GM20000 (cell line): ENCODE results near the gene AR.

Experiments used
- DNase-seq: peaks from one replicate; pipeline ENCODE4 v3.0.0; 2012; ENCODE audit warnings: low spot score
- TF ChIP-seq, protein P1 (sequence below): IDR thresholded peaks from 2 replicates; pipeline ENCODE4 v1.5.1; 2012; ENCODE audit warnings: mild to moderate bottlenecking, control low read depth; ENCODE audit errors: extremely low read depth, missing control alignments

Gene AR

DNA sequence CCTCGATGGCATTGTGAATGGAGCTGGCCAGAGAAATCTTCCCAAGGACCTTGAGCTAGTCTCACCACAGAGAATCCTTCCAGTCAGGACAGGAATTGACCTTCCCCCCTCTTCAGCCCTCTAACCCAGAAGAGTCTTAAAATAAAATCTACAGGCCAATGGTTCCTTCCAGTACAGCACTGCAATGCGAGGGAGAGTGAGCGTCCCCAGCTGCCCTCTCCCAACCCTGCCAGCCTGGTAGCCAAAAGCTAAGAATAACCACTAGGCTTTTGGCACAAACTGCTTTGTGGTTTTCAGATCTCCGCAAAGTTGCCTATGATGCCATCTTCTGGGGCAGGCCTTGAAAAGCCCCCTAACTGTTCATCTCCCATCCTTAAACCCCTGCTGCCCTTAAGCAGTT is 175.1 kb downstream of the AR start:
- TF ChIP-seq, protein P1, sequence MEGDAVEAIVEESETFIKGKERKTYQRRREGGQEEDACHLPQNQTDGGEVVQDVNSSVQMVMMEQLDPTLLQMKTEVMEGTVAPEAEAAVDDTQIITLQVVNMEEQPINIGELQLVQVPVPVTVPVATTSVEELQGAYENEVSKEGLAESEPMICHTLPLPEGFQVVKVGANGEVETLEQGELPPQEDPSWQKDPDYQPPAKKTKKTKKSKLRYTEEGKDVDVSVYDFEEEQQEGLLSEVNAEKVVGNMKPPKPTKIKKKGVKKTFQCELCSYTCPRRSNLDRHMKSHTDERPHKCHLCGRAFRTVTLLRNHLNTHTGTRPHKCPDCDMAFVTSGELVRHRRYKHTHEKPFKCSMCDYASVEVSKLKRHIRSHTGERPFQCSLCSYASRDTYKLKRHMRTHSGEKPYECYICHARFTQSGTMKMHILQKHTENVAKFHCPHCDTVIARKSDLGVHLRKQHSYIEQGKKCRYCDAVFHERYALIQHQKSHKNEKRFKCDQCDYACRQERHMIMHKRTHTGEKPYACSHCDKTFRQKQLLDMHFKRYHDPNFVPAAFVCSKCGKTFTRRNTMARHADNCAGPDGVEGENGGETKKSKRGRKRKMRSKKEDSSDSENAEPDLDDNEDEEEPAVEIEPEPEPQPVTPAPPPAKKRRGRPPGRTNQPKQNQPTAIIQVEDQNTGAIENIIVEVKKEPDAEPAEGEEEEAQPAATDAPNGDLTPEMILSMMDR, result no peak
- DNase-seq, result no peak

DNA sequence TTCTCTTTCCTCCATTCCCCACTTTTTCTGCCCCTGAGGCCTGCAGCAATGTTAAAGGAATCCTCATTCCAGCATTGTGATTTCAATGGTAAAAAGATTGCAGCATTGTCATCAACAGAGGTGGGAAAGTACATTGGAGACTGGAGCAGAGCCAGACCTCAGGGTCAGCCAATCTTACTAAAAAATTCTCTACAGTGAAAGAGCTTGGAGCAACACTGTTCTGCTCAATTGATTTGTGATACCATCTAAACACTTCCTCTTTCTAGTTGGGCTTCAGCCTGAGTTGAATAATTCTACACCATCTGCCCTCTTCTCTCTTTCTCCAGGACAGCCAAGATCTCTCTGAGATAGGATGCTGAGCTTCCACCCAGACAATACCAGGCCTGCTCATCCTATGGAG is 176.5 kb downstream of the AR start:
- TF ChIP-seq, protein P1, result no peak
- DNase-seq, result no peak

DNA sequence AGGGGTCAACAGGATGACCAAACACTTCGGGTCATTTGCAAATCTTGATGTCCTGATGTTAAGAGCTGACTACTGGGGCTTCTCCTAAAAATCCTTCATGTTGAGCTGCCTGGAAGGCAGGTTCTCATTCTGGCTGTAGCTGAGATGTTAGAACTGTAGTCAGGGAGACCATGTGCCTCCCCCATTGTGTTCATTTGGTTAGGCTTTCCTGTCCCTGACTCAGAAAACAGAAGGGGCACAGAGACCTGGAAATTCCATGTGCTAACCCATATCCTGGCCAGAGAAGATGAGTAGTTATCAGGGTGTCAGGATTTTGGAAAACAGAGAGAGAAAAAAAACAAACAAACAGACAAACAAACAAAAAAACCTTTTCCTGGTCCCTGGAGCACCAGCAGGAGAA is 177.5 kb downstream of the AR start:
- TF ChIP-seq, protein P1, result no peak
- DNase-seq, result no peak

DNA sequence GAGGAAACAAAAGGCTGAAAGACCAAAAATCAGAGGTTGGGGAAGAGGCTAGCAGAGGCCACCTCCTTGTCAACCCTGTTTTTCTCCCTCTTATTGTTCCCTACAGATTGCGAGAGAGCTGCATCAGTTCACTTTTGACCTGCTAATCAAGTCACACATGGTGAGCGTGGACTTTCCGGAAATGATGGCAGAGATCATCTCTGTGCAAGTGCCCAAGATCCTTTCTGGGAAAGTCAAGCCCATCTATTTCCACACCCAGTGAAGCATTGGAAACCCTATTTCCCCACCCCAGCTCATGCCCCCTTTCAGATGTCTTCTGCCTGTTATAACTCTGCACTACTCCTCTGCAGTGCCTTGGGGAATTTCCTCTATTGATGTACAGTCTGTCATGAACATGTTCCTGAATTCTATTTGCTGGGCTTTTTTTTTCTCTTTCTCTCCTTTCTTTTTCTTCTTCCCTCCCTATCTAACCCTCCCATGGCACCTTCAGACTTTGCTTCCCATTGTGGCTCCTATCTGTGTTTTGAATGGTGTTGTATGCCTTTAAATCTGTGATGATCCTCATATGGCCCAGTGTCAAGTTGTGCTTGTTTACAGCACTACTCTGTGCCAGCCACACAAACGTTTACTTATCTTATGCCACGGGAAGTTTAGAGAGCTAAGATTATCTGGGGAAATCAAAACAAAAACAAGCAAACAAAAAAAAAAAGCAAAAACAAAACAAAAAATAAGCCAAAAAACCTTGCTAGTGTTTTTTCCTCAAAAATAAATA is 179.9 kb downstream of the AR start:
- TF ChIP-seq, protein P1, result no peak
- DNase-seq, result no peak

DNA sequence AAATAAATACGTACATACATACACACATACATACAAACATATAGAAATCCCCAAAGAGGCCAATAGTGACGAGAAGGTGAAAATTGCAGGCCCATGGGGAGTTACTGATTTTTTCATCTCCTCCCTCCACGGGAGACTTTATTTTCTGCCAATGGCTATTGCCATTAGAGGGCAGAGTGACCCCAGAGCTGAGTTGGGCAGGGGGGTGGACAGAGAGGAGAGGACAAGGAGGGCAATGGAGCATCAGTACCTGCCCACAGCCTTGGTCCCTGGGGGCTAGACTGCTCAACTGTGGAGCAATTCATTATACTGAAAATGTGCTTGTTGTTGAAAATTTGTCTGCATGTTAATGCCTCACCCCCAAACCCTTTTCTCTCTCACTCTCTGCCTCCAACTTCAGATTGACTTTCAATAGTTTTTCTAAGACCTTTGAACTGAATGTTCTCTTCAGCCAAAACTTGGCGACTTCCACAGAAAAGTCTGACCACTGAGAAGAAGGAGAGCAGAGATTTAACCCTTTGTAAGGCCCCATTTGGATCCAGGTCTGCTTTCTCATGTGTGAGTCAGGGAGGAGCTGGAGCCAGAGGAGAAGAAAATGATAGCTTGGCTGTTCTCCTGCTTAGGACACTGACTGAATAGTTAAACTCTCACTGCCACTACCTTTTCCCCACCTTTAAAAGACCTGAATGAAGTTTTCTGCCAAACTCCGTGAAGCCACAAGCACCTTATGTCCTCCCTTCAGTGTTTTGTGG is 180.7 kb downstream of the AR start:
- no peak for DNase-seq
- TF ChIP-seq, protein P1, result no peak

DNA sequence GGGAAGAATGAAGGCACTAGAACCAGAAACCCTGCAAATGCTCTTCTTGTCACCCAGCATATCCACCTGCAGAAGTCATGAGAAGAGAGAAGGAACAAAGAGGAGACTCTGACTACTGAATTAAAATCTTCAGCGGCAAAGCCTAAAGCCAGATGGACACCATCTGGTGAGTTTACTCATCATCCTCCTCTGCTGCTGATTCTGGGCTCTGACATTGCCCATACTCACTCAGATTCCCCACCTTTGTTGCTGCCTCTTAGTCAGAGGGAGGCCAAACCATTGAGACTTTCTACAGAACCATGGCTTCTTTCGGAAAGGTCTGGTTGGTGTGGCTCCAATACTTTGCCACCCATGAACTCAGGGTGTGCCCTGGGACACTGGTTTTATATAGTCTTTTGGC is 181.7 kb downstream of the AR start:
- TF ChIP-seq, protein P1, result no peak
- no peak for DNase-seq

DNA sequence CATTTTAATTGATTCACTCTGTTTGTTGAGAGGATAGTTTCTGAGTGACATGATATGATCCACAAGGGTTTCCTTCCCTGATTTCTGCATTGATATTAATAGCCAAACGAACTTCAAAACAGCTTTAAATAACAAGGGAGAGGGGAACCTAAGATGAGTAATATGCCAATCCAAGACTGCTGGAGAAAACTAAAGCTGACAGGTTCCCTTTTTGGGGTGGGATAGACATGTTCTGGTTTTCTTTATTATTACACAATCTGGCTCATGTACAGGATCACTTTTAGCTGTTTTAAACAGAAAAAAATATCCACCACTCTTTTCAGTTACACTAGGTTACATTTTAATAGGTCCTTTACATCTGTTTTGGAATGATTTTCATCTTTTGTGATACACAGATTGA is 182.2 kb downstream of the AR start:
- TF ChIP-seq, protein P1, result no peak
- no peak for DNase-seq
